OCI-LY7 (cell line): ENCODE data around the gene CDKAL1. TPM values are rescaled to one million over a fixed set of nuclear protein-coding genes. Genes with fewer than 3 reads are reported as not detected.

Experiments
- BruUV-seq: library from RNA; stranded (reverse); fragments of 400-500 nt; replicated peaks from 2 replicates; lab custom pipeline; 2021; lab: Mats Ljungman, UMichigan
- CTCF ChIA-PET: fragments of 300-600 bp; sonication (Branson Sonifier 250); formaldehyde crosslinking; loops from one replicate; lab custom pipeline; 2022; ENCODE audit warnings: antibody characterized with exemption; ENCODE audit not compliant: unreplicated experiment; lab: Charles Lee
- POLR2A ChIA-PET: fragments of 300-600 bp; sonication (Branson Sonifier 250); formaldehyde crosslinking; loops from one replicate; lab custom pipeline; 2022; ENCODE audit warnings: antibody characterized with exemption; lab: Charles Lee
- DNase-seq: peaks from one replicate; pipeline ENCODE4 v3.0.0-alpha.2; 2015; ENCODE audit warnings: low spot score
- H2AFZ ChIP-seq: fragments of 200-600 bp; sonication (generic), shearing (Covaris generic); 2 replicates; pipeline ENCODE4 v1.6.1; 2014; ENCODE audit warnings: mild to moderate bottlenecking, antibody characterized with exemption, low read length, moderate library complexity
- H3K27ac ChIP-seq: fragments of 200-600 bp; sonication (generic); 2 replicates; pipeline ENCODE4 v1.5.1; 2014; ENCODE audit warnings: mixed run types, low read depth, mild to moderate bottlenecking, moderate library complexity, low read length, inconsistent platforms; ENCODE audit not compliant: poor library complexity, severe bottlenecking
- H3K36me3 ChIP-seq: fragments of 200-600 bp; sonication (generic); 2 replicates; pipeline ENCODE4 v1.6.1; 2014; ENCODE audit warnings: mild to moderate bottlenecking, antibody characterized with exemption, low read length, moderate library complexity, mixed read lengths; ENCODE audit not compliant: insufficient read depth
- H3K4me1 ChIP-seq: fragments of 200-600 bp; sonication (generic); 2 replicates; pipeline ENCODE4 v1.5.1; 2014; ENCODE audit warnings: mild to moderate bottlenecking, low read length; ENCODE audit not compliant: insufficient read depth, poor library complexity, severe bottlenecking
- H3K4me2 ChIP-seq: fragments of 200-600 bp; sonication (generic); 2 replicates; pipeline ENCODE4 v1.6.1; 2014; ENCODE audit warnings: mild to moderate bottlenecking, low read length
- H3K4me3 ChIP-seq: fragments of 200-600 bp; sonication (generic); 2 replicates; pipeline ENCODE4 v1.5.1; 2014; ENCODE audit warnings: mild to moderate bottlenecking, low read depth, low read length; ENCODE audit not compliant: poor library complexity, severe bottlenecking
- H3K79me2 ChIP-seq: fragments of 200-600 bp; sonication (generic); 2 replicates; pipeline ENCODE4 v1.6.1; 2016; ENCODE audit warnings: low read depth, mild to moderate bottlenecking, low read length, moderate library complexity, mixed read lengths; ENCODE audit not compliant: insufficient read depth
- H3K9me2 ChIP-seq: fragments of 200-600 bp; sonication (generic); 2 replicates; pipeline ENCODE4 v1.6.1; 2016; ENCODE audit warnings: mild to moderate bottlenecking, low read length, mixed read lengths; ENCODE audit not compliant: insufficient read depth
- H3K9me3 ChIP-seq: fragments of 200-600 bp; sonication (generic); 2 replicates; pipeline ENCODE4 v1.6.1; 2014; ENCODE audit warnings: mild to moderate bottlenecking, mixed run types, low read length, mixed read lengths
- H4K20me1 ChIP-seq: fragments of 200-600 bp; sonication (generic); 2 replicates; pipeline ENCODE4 v1.6.1; 2014; ENCODE audit warnings: mild to moderate bottlenecking, antibody characterized with exemption, low read length, moderate library complexity, mixed read lengths; ENCODE audit not compliant: insufficient read depth
- EZH2phosphoT487 ChIP-seq: fragments of 200-600 bp; sonication (generic); IDR thresholded peaks from 2 replicates; pipeline ENCODE4 v1.6.1; 2018; ENCODE audit warnings: low read depth, borderline replicate concordance, mild to moderate bottlenecking, mixed run types, antibody characterized with exemption, low read length, moderate library complexity, mixed read lengths
- intact Hi-C: fragments of 100-400 bp; cut with micrococcal nuclease; formaldehyde crosslinking; loops from one replicate; pipeline ENCODE4 v1.10.0; 2022; ENCODE audit not compliant: unreplicated experiment
- total RNA-seq, 2 experiments: library from RNA; depleted of rRNA in 1 of 2; stranded (reverse); fragments of >200 nt in 1 of 2; shearing (Covaris generic) in 1 of 2; gene quantifications; 2 replicates each; pipeline ENCODE4 v1.2.3, GENCODE V29; 2014 to 2022
- TF ChIP-seq, protein P1 (sequence below): fragments of 200-600 bp; sonication (generic); conservative IDR thresholded peaks from 2 replicates; pipeline ENCODE4 v1.5.1; 2014; ENCODE audit warnings: mild to moderate bottlenecking, antibody characterized with exemption, low read length, moderate library complexity, mixed read lengths

The CDKAL1 gene
- total RNA-seq, 2 experiments from 2014 or later, result 19.9 to 21.1 TPM

- CTCF ChIA-PET, result no interaction called here
- H2AFZ ChIP-seq, result no peak overlapping the region
- H3K36me3 ChIP-seq, result no peaks in the 10 kb centered on the region
- no peaks in the 10 kb centered on the region for H3K79me2 ChIP-seq
- H3K4me3 ChIP-seq, result no peak overlapping the region
- BruUV-seq, result no TSS peak
- 0 out of 2 replicates have a peak, but pooled peaks cover 5% of the 10 kb centered on the region for H4K20me1 ChIP-seq
- no peaks in the 10 kb centered on the region for H3K9me3 ChIP-seq
- no peak for TF ChIP-seq EZH2phosphoT487
- TF ChIP-seq, protein P1, sequence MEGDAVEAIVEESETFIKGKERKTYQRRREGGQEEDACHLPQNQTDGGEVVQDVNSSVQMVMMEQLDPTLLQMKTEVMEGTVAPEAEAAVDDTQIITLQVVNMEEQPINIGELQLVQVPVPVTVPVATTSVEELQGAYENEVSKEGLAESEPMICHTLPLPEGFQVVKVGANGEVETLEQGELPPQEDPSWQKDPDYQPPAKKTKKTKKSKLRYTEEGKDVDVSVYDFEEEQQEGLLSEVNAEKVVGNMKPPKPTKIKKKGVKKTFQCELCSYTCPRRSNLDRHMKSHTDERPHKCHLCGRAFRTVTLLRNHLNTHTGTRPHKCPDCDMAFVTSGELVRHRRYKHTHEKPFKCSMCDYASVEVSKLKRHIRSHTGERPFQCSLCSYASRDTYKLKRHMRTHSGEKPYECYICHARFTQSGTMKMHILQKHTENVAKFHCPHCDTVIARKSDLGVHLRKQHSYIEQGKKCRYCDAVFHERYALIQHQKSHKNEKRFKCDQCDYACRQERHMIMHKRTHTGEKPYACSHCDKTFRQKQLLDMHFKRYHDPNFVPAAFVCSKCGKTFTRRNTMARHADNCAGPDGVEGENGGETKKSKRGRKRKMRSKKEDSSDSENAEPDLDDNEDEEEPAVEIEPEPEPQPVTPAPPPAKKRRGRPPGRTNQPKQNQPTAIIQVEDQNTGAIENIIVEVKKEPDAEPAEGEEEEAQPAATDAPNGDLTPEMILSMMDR, result no peak
- intact Hi-C loops, result no loop called here
- POLR2A ChIA-PET, result interaction anchor here (0.5 to 1.2 kb wide), 3 partner anchors 9 to 91 kb away, joined by 3 to 5 read pairs (median 5); no protein-coding TSS in a partner anchor
- H3K4me2 ChIP-seq, result no peak overlapping the region
- DNase-seq, result no peak
- no peaks in the 10 kb centered on the region for H3K9me2 ChIP-seq
- no peaks in the 10 kb centered on the region for H3K4me1 ChIP-seq
- no peak overlapping the region for H3K27ac ChIP-seq
These were observed 170.2 kb downstream of the CDKAL1 start for GRCh38 chr6:20704325-20705025.

GRCh38 chr6:20705741-20706140 is 171.5 kb downstream of the CDKAL1 start:
- TF ChIP-seq EZH2phosphoT487, result no peak
- TF ChIP-seq, protein P1, result no peak
- BruUV-seq, result no TSS peak
- H3K4me2 ChIP-seq, result no peak overlapping the region
- H4K20me1 ChIP-seq, result 0 out of 2 replicates have a peak, but pooled peaks cover 5% of the 10 kb centered on the region
- ChIA-PET POLR2A (interaction anchor here (0.6 to 1.2 kb wide), 3 partner anchors 8 to 1067 kb away, joined by 3 to 8 read pairs (median 5); no protein-coding TSS in a partner anchor), CTCF (no interaction called here)
- no peaks in the 10 kb centered on the region for H3K4me1 ChIP-seq
- no peaks in the 10 kb centered on the region for H3K36me3 ChIP-seq
- no peak overlapping the region for H3K4me3 ChIP-seq
- H3K9me2 ChIP-seq, result no peaks in the 10 kb centered on the region
- H3K9me3 ChIP-seq, result no peaks in the 10 kb centered on the region
- intact Hi-C loops, result no loop called here
- H2AFZ ChIP-seq, result no peak overlapping the region
- H3K79me2 ChIP-seq, result no peaks in the 10 kb centered on the region
- H3K27ac ChIP-seq, result no peak overlapping the region
- no peak for DNase-seq

DNA sequence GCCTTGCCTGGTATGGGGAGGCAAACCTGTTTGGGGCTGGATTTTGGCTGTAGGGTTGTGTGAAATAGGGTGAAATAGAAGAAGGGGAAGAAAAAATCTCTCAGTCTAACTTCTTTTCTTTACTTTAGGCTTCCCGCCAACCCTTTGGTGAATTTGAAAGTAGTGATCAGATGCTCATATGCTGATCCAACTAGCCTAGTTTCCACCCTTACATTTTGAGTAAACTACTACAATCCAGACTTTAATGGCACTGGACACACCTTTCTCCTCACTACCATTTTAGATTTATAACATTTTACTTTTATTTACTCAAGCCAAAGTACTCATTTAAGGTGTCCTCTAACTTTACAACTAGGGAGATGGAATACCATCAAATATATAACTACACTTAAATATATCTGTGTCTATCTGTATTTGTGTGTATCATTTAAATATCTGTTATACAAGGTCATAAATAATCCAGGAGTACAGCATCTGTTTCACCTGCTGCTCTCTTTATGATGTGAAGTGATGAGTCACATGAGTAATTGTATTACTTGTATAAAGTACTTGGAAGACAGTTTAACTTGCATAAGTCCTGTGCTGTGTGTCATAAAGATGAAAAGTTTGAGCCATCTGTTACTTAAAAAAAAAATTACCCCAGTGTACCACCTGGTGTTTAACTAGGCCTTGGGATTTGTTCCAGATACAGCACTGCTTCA is 172.1 kb downstream of the CDKAL1 start:
- no peak overlapping the region for H3K4me2 ChIP-seq
- no peaks in the 10 kb centered on the region for H3K79me2 ChIP-seq
- H3K9me2 ChIP-seq, result no peaks in the 10 kb centered on the region
- H3K27ac ChIP-seq, result no peak overlapping the region
- no peak for DNase-seq
- no peak overlapping the region for H2AFZ ChIP-seq
- H4K20me1 ChIP-seq, result 0 out of 2 replicates have a peak, but pooled peaks cover 5% of the 10 kb centered on the region
- ChIA-PET CTCF (no interaction called here), POLR2A (no interaction called here)
- no TSS peak for BruUV-seq
- H3K36me3 ChIP-seq, result no peaks in the 10 kb centered on the region
- H3K4me3 ChIP-seq, result no peak overlapping the region
- no peaks in the 10 kb centered on the region for H3K9me3 ChIP-seq
- TF ChIP-seq, protein P1, result no peak
- TF ChIP-seq EZH2phosphoT487, result no peak
- H3K4me1 ChIP-seq, result no peaks in the 10 kb centered on the region
- intact Hi-C loops, result no loop called here
